Measurements from ENCODE around the gene BBS9. TPM values are rescaled to one million over a fixed set of nuclear protein-coding genes. Genes with fewer than 3 reads are reported as not detected.

Gene BBS9
- total RNA-seq, 1 experiment from 2014 or later, result 9.4 TPM

DNA sequence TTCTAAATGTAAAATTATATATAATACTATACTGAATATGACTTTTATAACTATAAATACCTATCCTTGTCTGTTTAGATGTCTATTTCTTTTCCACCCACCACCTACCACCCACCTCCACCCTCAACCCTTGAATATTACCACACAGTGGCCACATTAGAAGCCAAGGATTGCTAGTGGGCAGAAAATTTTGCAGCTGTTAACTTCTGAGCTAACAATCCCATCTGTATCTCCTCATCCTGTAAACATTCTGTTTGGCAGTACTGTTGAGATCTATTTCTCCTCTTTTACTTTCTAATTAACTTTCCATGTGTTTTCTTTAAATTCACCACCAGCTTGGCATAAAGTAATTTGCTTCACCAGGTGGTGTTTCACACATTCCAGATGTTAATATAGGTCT, 494.9 kb downstream of the BBS9 start:
- H3K4me3 Mint-ChIP-seq (ENCODE audit: low read depth, unreplicated experiment), result no peak overlapping the region
- no peaks in the 10 kb centered on the region for H3K27me3 Mint-ChIP-seq (ENCODE audit: unreplicated experiment)
- H3K4me1 Mint-ChIP-seq (ENCODE audit: low read depth, unreplicated experiment), result no peaks in the 10 kb centered on the region
- no peaks in the 10 kb centered on the region for H3K36me3 Mint-ChIP-seq (ENCODE audit: insufficient read depth, unreplicated experiment)
- no peak for DNase-seq
- peaks cover 9% of the 10 kb centered on the region for H3K9me3 Mint-ChIP-seq (ENCODE audit: low read depth, unreplicated experiment)
- TF ChIP-seq, protein P1, sequence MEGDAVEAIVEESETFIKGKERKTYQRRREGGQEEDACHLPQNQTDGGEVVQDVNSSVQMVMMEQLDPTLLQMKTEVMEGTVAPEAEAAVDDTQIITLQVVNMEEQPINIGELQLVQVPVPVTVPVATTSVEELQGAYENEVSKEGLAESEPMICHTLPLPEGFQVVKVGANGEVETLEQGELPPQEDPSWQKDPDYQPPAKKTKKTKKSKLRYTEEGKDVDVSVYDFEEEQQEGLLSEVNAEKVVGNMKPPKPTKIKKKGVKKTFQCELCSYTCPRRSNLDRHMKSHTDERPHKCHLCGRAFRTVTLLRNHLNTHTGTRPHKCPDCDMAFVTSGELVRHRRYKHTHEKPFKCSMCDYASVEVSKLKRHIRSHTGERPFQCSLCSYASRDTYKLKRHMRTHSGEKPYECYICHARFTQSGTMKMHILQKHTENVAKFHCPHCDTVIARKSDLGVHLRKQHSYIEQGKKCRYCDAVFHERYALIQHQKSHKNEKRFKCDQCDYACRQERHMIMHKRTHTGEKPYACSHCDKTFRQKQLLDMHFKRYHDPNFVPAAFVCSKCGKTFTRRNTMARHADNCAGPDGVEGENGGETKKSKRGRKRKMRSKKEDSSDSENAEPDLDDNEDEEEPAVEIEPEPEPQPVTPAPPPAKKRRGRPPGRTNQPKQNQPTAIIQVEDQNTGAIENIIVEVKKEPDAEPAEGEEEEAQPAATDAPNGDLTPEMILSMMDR (IDR thresholded peaks at IDR 0.05; ENCODE audit: unreplicated experiment), result no peak
- intact Hi-C loops (cut with micrococcal nuclease; ENCODE audit: unreplicated experiment), result no loop called here
- H3K27ac Mint-ChIP-seq (ENCODE audit: unreplicated experiment), result no peak overlapping the region
- CTCF ChIA-PET, result no interaction called here
- no TSS peak for BruUV-seq (replicated peaks)

DNA sequence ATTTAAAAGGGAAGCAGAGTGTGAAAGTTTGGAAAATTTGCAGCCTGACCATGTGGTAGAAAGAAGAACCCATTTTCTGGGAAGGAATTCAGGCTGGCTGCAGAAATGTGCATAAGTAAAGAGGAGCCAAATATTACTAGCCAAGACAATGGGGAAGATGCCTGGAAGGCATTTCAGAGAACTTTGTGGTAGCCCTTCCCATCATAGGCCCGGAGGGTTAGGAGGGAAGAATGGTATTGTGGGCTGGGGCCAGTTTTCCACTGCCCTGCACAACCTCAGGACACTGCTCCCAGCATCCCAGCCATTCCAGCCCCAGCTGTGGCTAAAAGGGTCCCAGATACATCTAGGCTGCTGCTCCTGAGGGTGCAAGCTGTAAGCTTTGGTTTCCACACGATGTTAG, 497.5 kb downstream of the BBS9 start:
- no peaks in the 10 kb centered on the region for H3K4me1 Mint-ChIP-seq (ENCODE audit: low read depth, unreplicated experiment)

DNA sequence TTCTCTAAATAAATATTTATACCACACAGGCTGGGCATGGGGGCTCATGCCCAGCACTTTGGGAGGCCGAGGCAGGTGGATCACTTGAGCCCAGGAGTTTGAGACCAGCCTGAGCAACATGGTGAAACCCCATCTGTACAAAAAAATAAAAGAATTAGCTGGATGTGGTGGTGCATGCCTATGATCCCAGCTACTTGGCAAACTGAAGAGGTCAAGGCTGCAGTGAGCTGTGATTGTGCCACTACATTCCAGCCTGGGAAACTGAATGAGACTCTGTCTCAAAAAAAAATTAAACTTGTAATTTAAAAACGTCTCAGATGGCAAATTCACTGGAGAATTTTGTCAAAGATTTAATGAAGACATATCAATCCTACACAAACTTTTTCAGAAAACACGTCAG, 498.4 kb downstream of the BBS9 start:
- BruUV-seq (replicated peaks), result no TSS peak
- CTCF ChIA-PET, result no interaction called here
- DNase-seq, result no peak
- H3K4me1 Mint-ChIP-seq (ENCODE audit: low read depth, unreplicated experiment), result no peaks in the 10 kb centered on the region
- H3K27me3 Mint-ChIP-seq (ENCODE audit: unreplicated experiment), result no peaks in the 10 kb centered on the region
- H3K27ac Mint-ChIP-seq (ENCODE audit: unreplicated experiment), result no peak overlapping the region
- TF ChIP-seq, protein P1 (IDR thresholded peaks at IDR 0.05; ENCODE audit: unreplicated experiment), result no peak
- H3K36me3 Mint-ChIP-seq (ENCODE audit: insufficient read depth, unreplicated experiment), result no peaks in the 10 kb centered on the region
- no peaks in the 10 kb centered on the region for H3K9me3 Mint-ChIP-seq (ENCODE audit: low read depth, unreplicated experiment)
- intact Hi-C loops (cut with micrococcal nuclease; ENCODE audit: unreplicated experiment), result no loop called here
- no peak overlapping the region for H3K4me3 Mint-ChIP-seq (ENCODE audit: low read depth, unreplicated experiment)

More for the DNA sequence above, 497.5 kb downstream of the BBS9 start:
- Mint-ChIP-seq H3K36me3 (ENCODE audit: insufficient read depth, unreplicated experiment) (no peaks in the 10 kb centered on the region), H3K4me3 (ENCODE audit: low read depth, unreplicated experiment) (no peak overlapping the region), H3K27me3 (ENCODE audit: unreplicated experiment) (no peaks in the 10 kb centered on the region), H3K27ac (ENCODE audit: unreplicated experiment) (no peak overlapping the region), H3K9me3 (ENCODE audit: low read depth, unreplicated experiment) (no peaks in the 10 kb centered on the region)
- TF ChIP-seq, protein P1 (IDR thresholded peaks at IDR 0.05; ENCODE audit: unreplicated experiment), result no peak
- BruUV-seq (replicated peaks), result no TSS peak
- DNase-seq, result no peak
- intact Hi-C loops (cut with micrococcal nuclease; ENCODE audit: unreplicated experiment), result no loop called here
- CTCF ChIA-PET, result no interaction called here

DNA sequence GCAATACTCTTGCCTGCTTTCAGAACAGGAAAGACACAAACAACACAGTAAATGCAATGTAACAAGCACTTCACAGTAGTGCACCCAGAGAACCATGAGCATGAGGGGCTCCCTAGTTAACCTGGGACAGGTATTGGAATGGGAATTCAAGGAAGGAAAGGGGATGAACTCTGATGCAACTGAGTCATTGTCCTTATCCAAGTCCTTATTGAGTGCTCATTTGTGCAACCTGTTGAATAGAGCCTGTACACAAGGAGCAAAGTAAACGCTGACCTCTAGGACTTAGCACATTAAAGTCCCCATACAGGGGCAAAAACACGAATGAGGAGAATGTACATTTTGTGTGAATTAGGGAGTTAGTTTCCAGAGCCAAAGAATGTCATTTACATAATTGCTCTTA, 499.5 kb downstream of the BBS9 start:
- Mint-ChIP-seq H3K27ac (ENCODE audit: unreplicated experiment) (no peak overlapping the region), H3K4me1 (ENCODE audit: low read depth, unreplicated experiment) (no peaks in the 10 kb centered on the region), H3K4me3 (ENCODE audit: low read depth, unreplicated experiment) (no peak overlapping the region), H3K9me3 (ENCODE audit: low read depth, unreplicated experiment) (no peaks in the 10 kb centered on the region), H3K36me3 (ENCODE audit: insufficient read depth, unreplicated experiment) (no peaks in the 10 kb centered on the region), H3K27me3 (ENCODE audit: unreplicated experiment) (no peaks in the 10 kb centered on the region)
- TF ChIP-seq, protein P1 (IDR thresholded peaks at IDR 0.05; ENCODE audit: unreplicated experiment), result no peak
- no TSS peak for BruUV-seq (replicated peaks)
- no peak for DNase-seq
- intact Hi-C loops (cut with micrococcal nuclease; ENCODE audit: unreplicated experiment), result no loop called here
- CTCF ChIA-PET, result no interaction called here

DNA sequence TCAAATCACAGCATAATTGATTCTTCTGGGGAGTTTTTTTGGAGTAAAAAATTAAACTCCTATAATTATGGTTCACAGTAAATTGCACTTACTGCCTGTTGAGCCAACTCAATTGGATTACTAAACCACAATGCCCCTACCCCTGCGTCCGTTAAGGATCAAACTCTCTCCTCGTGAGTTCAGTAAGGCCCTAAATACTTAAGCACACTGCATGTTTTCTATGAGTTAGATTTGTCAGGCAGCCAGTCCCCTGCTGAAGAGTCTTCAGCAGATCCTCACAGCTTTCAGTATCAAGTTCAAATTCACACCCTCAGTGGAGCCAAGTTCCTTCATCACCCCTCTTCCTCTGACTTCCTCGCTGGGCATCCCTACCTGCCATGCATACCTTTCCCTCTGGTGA, 501.0 kb downstream of the BBS9 start:
- intact Hi-C loops (cut with micrococcal nuclease; ENCODE audit: unreplicated experiment), result no loop called here
- Mint-ChIP-seq H3K4me3 (ENCODE audit: low read depth, unreplicated experiment) (no peak overlapping the region), H3K4me1 (ENCODE audit: low read depth, unreplicated experiment) (no peaks in the 10 kb centered on the region), H3K27me3 (ENCODE audit: unreplicated experiment) (no peaks in the 10 kb centered on the region), H3K27ac (ENCODE audit: unreplicated experiment) (no peak overlapping the region), H3K9me3 (ENCODE audit: low read depth, unreplicated experiment) (no peaks in the 10 kb centered on the region), H3K36me3 (ENCODE audit: insufficient read depth, unreplicated experiment) (no peaks in the 10 kb centered on the region)
- TF ChIP-seq, protein P1 (IDR thresholded peaks at IDR 0.05; ENCODE audit: unreplicated experiment), result no peak
- no TSS peak for BruUV-seq (replicated peaks)
- CTCF ChIA-PET, result no interaction called here
- no peak for DNase-seq

All from Calu3 (cell line).